ENCODE measurements around the gene ZNF689.

Gene ZNF689

GRCh38 chr16:30558789-30559377 is 51.3 kb downstream of the ZNF689 start:
- H3K27ac ChIP-seq (ENCODE audit: low read depth, low read length, poor library complexity, severe bottlenecking), result peak overlapping the region; percentile 39
- peaks cover 26% of the 10 kb centered on the region for H3K36me3 ChIP-seq (ENCODE audit: insufficient read depth, low read length)
- H3F3A ChIP-seq (ENCODE audit: insufficient read depth, low read length), result 0 out of 2 replicates have a peak, but pooled peaks cover 3% of the 10 kb centered on the region
- H3K4me2 ChIP-seq (ENCODE audit: low read length), result peak overlapping the region; percentile 61
- peaks cover 21% of the 10 kb centered on the region for H3K4me1 ChIP-seq (ENCODE audit: insufficient read depth, low read length, severe bottlenecking)
- H4K20me1 ChIP-seq (ENCODE audit: insufficient read depth, low read length), result no peaks in the 10 kb centered on the region
- H3K9me2 ChIP-seq (ENCODE audit: low read depth, low read length), result no peaks in the 10 kb centered on the region
- H3K79me2 ChIP-seq (ENCODE audit: insufficient read depth, low read length), result 0 out of 2 replicates have a peak, but pooled peaks cover 4% of the 10 kb centered on the region
- peak overlapping the region; percentile 19; the same call in 1 of the 2 replicates for H3K9ac ChIP-seq (ENCODE audit: low read length)
- H2AFZ ChIP-seq (ENCODE audit: low read length), result no peak overlapping the region
- H3K27me3 ChIP-seq (ENCODE audit: insufficient read depth, low read length), result no peaks in the 10 kb centered on the region
- peak overlapping the region; percentile 82 for H3K4me3 ChIP-seq (ENCODE audit: low read depth, low read length, poor library complexity, severe bottlenecking)
- no peak for TF ChIP-seq CTCF (IDR thresholded peaks at IDR 0.05; ENCODE audit: low read length)
- no peak for TF ChIP-seq EZH2 (IDR thresholded peaks at IDR 0.05; ENCODE audit: borderline replicate concordance, low read length)
- H3K9me3 ChIP-seq (ENCODE audit: low read length), result no peaks in the 10 kb centered on the region

DNA sequence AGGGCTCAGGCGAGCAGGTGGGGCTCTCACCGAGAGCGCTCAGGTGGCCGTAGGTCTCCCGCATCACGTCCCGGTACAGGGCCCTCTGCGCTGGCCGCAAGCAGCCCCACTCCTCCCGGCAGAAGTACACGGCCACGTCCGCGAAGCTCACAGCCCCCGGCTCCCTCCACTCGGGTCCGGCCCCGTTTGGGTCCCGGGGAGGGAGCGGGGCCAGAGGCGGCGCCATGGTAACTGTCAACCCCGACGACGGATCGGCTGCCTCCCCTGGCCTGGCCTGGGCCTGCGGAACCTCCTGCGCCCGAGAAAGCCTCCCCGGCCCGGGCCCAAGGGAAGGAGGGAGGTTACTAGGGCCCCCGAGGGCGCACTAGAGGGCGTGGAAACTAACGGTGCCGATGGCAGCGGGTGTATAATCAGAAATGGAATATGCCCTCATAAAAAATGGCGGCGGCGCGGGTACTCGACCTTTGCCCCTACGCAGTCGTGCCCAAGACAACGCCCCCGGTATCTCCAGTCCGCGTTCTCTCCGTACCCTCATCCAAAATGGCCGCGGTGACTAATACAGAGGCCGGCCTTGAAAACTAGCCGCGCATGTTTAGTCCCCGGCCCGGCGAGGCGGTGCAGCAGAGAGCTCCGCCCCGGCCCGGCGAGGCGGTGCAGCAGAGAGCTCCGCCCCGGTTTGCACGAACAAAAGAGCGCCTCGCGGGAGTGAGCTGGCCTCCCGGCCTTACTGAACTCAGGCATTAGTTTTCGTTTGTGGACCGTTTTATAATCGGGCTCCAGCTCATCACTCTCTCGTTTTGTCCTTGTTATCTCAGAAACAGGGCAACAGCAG is 52.0 kb downstream of the ZNF689 start, which contains the start of gene ZNF764:
Gene ZNF764 (minus strand): TSS at position 418 of the 832 bp plus-strand sequence. CDS start 192 bp downstream, at position 226.
- H3K4me1 ChIP-seq (ENCODE audit: insufficient read depth, low read length, severe bottlenecking), result peaks cover 21% of the 10 kb centered on the region
- TF ChIP-seq CTCF (IDR thresholded peaks at IDR 0.05; ENCODE audit: low read length) (peak; percentile 13; the same call in 1 of the 2 replicates), EZH2 (IDR thresholded peaks at IDR 0.05; ENCODE audit: borderline replicate concordance, low read length) (no peak)
- H2AFZ ChIP-seq (ENCODE audit: low read length), result no peak within 1 kb of the TSS

DNA sequence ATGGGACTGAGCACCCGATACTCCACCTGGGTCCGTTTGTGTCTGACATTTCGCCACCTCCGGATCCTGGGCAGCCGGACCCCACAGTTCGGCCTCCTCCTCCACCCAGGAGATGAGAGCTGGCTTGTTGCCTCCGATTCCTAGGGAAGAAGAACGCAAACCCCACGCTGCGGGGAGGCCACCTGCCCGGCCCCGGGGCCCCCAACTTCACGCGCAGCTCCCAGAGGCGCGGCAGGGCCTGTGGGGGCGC is 52.6 kb downstream of the ZNF689 start:
- peaks cover 21% of the 10 kb centered on the region for H3K4me1 ChIP-seq (ENCODE audit: insufficient read depth, low read length, severe bottlenecking)

More for the DNA sequence above, 52.0 kb downstream of the ZNF689 start, which contains the start of gene ZNF764:
- no peaks in the 10 kb centered on the region for H3K9me2 ChIP-seq (ENCODE audit: low read depth, low read length)
- H3K27ac ChIP-seq (ENCODE audit: low read depth, low read length, poor library complexity, severe bottlenecking), result peak within 1 kb of the TSS; percentile 64
- peaks cover 33% of the 10 kb centered on the region for H3K36me3 ChIP-seq (ENCODE audit: insufficient read depth, low read length)
- H3K9me3 ChIP-seq (ENCODE audit: low read length), result no peaks in the 10 kb centered on the region
- peak within 1 kb of the TSS; percentile 61 for H3K4me2 ChIP-seq (ENCODE audit: low read length)
- H3K4me3 ChIP-seq (ENCODE audit: low read depth, low read length, poor library complexity, severe bottlenecking), result peak within 1 kb of the TSS; percentile 82
- H3F3A ChIP-seq (ENCODE audit: insufficient read depth, low read length), result 0 out of 2 replicates have a peak, but pooled peaks cover 3% of the 10 kb centered on the region
- H4K20me1 ChIP-seq (ENCODE audit: insufficient read depth, low read length), result no peaks in the 10 kb centered on the region
- peak within 1 kb of the TSS; percentile 93 for H3K9ac ChIP-seq (ENCODE audit: low read length)
- H3K27me3 ChIP-seq (ENCODE audit: insufficient read depth, low read length), result no peaks in the 10 kb centered on the region
- 0 out of 2 replicates have a peak, but pooled peaks cover 4% of the 10 kb centered on the region for H3K79me2 ChIP-seq (ENCODE audit: insufficient read depth, low read length)

More for the DNA sequence above, 52.6 kb downstream of the ZNF689 start:
- H3K27ac ChIP-seq (ENCODE audit: low read depth, low read length, poor library complexity, severe bottlenecking), result peak overlapping the region; percentile 64
- no peak for TF ChIP-seq EZH2 (IDR thresholded peaks at IDR 0.05; ENCODE audit: borderline replicate concordance, low read length)
- no peak for TF ChIP-seq CTCF (IDR thresholded peaks at IDR 0.05; ENCODE audit: low read length)
- no peaks in the 10 kb centered on the region for H4K20me1 ChIP-seq (ENCODE audit: insufficient read depth, low read length)
- H3K79me2 ChIP-seq (ENCODE audit: insufficient read depth, low read length), result 0 out of 2 replicates have a peak, but pooled peaks cover 4% of the 10 kb centered on the region
- peaks cover 38% of the 10 kb centered on the region for H3K36me3 ChIP-seq (ENCODE audit: insufficient read depth, low read length)
- no peak overlapping the region for H2AFZ ChIP-seq (ENCODE audit: low read length)
- H3K9ac ChIP-seq (ENCODE audit: low read length), result peak overlapping the region; percentile 93
- no peaks in the 10 kb centered on the region for H3K27me3 ChIP-seq (ENCODE audit: insufficient read depth, low read length)
- no peaks in the 10 kb centered on the region for H3K9me2 ChIP-seq (ENCODE audit: low read depth, low read length)
- no peaks in the 10 kb centered on the region for H3K9me3 ChIP-seq (ENCODE audit: low read length)
- peak overlapping the region; percentile 82 for H3K4me3 ChIP-seq (ENCODE audit: low read depth, low read length, poor library complexity, severe bottlenecking)
- 0 out of 2 replicates have a peak, but pooled peaks cover 3% of the 10 kb centered on the region for H3F3A ChIP-seq (ENCODE audit: insufficient read depth, low read length)
- H3K4me2 ChIP-seq (ENCODE audit: low read length), result peak overlapping the region; percentile 61
